Stimulated activated CD4-positive, alpha-beta T cell treated with anti-CD3 and anti-CD28 coated beads, Interleukin-15, amount 100 ng/mL, for 1 hour (primary cell): Measurements from ENCODE around the gene MADCAM1.

Source experiments
- DNase-seq, 2 donors: peaks; one replicate each; pipeline ENCODE4 v3.0.0-alpha.2; 2020; ENCODE audit warnings: low read depth in 1 of 2, low spot score in 1 of 2

The MADCAM1 gene

DNA sequence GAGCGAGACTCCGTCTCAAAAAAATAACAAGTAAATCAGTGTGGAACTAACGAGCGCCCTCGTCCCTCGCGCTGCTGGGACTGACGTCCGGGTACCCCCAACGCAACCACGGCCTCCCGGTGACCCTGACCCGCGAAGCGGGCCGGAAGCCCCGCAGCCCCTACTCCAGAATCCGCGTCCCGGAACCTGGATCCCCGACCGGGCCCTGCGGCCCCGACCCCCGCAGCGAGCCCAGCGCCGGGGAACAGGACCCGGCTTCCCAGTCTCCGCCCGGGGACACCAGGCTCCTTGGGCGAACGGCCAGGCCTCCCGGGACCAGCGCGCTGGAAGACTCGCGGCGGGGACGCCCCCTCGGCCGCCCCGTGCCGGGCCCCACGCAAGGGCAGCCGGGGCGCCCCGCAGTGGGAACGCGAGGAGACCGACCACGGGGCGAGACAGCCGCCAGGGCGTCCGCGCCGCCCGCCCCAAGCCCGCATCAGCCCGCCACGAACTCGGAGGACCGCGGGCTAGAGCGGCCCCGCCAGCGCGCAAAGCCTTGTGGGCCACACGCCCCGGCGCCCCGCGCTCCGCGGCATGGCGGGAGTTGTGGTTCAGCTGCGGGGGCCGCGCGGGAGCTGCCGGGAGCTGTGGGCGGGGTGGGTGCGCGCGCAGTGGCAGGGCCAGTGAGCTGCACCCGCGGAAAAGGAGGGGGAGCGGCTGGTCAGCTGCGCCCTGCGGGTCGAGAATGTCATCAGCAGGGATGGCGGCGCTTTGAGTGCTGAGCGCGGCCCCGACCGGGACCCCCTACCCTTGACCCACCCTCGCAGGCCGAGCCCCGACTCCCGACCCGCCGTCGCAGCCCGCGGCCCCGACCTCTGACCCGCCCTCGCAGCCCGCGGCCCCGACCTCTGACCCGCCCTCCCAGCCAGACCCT lies 7.5 kb upstream of the MADCAM1 start:
- DNase-seq = peak; percentile 92 to 94

DNA sequence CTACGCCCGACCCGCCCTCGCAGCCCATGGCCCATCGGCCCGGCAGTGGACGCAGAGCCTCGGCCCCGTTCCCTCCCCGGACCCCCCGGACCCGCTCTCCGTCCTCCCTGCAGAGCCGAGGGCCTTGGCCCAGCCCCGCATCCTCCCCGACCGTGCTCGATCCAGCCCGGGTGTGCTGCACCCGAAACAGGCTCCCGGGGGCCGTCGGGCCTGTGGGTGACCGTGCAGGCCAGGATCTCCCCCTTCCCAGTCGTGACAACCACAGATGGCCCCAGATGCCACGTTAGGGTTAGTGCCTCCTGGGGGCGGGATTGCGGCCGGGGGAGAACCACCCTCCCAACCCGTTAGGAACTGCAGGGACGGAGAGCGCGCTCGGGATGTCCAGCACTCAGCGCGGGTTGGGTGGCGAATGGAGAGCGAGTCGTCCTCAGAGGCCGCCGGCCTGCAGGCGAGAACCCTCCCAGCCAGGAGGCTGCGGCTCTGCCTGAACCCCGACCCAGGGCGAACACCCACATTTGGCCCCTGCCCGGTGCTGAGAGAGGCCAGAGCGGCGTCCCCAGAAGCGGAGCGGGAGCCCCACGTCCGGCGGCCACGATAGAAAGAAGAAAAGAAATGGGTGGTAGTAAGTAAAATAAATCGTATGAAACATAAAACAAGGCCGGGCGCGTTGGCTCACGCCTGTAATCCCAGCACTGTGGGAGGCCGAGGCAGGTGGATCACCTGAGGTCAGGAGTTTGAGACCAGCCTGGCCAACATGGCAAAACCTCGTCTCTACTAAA lies 6.7 kb upstream of the MADCAM1 start:
- no peak for DNase-seq

DNA sequence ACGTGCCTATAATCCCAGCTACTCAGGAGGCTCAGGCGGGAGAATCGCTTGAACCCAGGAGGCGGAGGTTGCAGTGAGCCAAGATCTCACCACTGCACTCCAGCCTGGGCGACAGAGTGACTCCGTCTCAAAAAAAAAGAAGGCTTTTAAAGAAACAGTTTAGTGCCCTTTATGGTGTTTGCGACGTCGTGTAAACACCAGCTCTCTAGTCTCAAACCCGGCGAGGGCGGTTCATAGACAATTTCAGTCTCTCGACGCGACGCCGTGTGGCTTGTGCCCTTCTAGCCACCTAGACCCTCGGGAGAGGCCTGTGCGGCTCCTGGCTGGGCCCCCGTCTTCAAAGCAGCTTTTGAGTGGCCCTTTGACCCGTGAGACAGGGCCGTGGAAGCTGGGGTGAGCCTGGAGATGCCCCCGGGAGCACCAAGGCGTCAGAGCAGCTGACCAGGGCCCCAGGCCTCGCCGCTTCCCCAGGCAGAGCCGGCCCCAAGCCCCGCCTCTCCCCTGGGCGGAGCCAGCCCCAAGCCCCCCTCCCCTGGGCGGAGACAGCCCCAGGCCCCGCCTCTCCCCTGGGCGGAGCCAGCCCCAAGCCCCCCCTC lies 5.0 kb upstream of the MADCAM1 start:
- no peak for DNase-seq

DNA sequence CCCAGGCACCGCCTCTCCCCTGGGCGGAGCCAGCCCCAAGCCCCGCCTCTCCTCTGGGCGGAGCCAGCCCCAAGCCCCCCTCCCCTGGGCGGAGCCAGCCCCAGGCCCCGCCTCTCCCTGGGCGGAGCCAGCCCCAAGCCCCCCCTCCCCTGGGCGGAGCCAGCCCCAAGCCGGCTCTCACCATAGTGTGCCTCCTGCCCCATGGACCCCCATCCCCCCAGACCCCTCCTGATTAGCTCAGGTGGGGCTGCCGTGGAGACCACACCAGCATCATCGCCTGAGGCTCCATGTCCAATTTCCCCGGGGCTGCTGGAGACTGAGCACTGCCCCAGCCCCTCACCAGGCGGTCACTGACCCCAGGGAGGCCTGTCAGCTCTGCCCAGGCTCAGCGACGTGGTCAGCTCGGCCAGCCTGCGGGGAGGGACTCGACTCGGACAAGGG lies 4.2 kb upstream of the MADCAM1 start:
- DNase-seq = no peak

DNA sequence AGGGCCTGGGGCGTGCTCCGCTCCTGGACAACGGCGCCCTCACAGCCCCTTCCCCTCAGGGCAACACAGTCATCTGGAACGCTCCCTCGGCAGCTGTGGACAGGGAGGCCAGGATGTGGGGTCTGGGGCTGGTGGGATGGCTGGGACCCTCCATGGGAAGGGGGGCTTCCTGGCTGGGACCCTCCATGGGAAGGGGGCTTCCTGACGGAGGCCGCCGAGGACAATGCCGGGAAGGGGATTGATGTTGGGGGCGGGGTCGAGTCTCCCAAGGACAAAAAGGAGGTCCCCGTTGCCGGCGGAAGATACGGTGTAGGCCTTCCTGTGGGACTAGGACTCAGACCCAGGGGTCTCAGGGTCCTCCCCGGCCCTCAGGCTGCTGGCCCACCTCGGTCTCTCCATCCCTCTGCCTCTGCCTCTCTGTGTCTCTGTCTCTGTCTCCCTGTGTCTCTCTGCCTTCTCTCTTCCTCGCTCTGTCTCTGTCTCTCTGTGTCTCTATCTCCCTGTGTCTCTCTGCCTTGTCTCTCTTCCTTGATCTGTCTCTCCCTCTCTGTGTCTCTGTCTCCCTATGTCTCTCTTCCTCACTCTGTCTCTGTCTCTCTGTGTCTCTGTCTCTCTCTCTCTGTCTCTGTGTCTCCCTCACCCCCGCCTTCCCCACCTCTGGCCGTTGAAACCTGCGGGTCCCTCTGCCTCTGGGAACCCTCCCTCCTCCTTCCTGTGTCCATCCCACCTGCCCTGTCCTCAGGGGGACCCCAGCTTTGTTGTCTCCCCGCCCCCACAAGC lies 2.7 kb upstream of the MADCAM1 start:
- DNase-seq = no peak

DNA sequence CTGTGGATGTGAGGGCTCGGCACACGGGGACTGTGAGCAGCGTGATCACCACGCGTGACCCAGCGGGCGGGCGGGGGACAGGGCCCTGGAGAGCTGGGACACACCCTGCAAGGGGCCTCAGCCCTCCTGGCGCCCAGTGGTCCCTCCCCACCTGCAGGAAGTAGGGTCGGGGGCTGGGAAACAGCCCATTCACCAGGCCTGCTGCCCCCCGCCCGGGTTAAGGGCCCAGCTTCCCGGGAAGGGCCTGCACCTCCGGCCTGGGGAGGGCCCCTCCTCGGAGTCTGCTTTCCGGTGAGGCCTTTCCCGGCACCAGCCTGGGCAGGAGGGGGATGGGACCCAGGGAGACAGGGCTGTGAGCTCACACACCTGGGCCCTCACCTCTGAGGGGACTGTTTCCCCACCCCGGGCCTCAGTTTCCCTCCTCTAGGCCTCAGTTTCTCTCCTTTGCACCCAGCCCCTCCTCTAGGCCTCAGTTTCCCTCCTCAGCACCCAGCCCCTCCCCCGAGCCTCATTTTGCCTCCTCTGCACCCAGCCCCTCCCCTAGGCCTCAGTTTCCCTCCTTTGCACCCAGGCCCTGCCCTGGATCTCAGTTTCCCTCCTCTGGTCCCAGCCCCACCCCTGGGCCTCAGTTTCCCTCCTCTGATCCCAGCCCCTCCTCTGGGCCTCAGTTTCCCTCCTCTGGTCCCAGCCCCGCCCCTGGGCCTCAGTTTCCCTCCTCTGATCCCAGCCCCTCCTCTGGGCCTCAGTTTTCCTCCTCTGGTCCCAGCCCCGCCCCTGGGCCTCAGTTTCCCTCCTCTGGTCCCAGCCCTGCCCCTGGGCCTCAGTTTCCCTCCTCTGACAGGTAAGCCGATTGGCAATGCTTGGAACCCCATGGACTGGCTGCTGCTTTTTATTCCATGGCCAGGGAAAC lies 1.9 kb upstream of the MADCAM1 start:
- DNase-seq = no peak

- no peak for DNase-seq
Observed at GRCh38 chr19:495081-495401, 1.2 kb upstream of the MADCAM1 start.

DNA sequence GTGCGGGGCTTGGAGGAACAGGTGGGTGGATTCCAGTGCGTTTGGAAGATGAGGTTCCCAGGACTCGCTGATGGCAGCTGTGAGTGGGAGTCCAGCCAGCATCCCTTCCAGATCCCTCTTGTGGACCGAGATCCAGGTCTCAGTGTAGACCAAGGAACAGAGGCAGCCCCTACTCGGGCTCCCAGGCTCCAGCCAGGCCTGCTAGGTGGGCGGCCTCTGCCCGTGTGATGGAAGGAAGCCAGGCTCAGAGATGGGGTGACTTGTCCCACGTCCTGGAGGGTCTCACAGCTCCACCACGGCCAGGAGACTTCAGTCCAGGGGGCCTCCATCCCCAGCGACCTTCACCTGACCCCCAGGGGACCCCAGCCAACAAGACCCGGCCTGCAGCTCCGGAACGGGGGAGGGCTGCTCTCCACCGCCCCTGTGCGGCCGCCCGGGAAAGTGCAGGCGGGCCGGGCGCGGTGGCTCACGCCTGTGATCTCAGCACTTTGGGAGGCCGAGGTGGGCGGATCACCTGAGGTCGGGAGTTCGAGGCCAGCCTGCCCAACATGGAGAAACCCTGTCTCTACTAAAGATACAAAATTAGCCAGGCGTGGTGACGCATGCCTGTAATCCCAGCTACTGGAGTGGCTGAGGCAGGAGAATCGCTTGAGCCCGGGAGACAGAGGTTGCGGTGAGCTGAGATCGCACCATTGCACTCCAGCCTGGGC lies 729 bp upstream of the MADCAM1 start:
- DNase-seq = no peak

GRCh38 chr19:496986-497385 lies 700 bp downstream of the MADCAM1 start:
- no peak for DNase-seq

- no peak for DNase-seq
Observed at GRCh38 chr19:497491-497868, 1.2 kb downstream of the MADCAM1 start.

- DNase-seq = no peak
Observed at GRCh38 chr19:497869-498510, 1.7 kb downstream of the MADCAM1 start.

GRCh38 chr19:498511-498891 lies 2.2 kb downstream of the MADCAM1 start:
- DNase-seq = no peak

GRCh38 chr19:498977-499623 lies 2.8 kb downstream of the MADCAM1 start:
- no peak for DNase-seq

- DNase-seq = no peak
Observed at GRCh38 chr19:501646-502045, 5.4 kb downstream of the MADCAM1 start.

GRCh38 chr19:504616-505015 lies 8.3 kb downstream of the MADCAM1 start:
- no peak for DNase-seq

GRCh38 chr19:506404-507285 lies 10.4 kb downstream of the MADCAM1 start:
- peak; percentile 78 to 86 for DNase-seq
